ENCODE results near the gene VAV2. TPM values are rescaled to one million over a fixed set of nuclear protein-coding genes. Genes with fewer than 3 reads are reported as not detected.

The VAV2 gene
- total RNA-seq, 4 donors from 2014 or later = 4.7 to 42.2 (median 15.8) TPM

DNA sequence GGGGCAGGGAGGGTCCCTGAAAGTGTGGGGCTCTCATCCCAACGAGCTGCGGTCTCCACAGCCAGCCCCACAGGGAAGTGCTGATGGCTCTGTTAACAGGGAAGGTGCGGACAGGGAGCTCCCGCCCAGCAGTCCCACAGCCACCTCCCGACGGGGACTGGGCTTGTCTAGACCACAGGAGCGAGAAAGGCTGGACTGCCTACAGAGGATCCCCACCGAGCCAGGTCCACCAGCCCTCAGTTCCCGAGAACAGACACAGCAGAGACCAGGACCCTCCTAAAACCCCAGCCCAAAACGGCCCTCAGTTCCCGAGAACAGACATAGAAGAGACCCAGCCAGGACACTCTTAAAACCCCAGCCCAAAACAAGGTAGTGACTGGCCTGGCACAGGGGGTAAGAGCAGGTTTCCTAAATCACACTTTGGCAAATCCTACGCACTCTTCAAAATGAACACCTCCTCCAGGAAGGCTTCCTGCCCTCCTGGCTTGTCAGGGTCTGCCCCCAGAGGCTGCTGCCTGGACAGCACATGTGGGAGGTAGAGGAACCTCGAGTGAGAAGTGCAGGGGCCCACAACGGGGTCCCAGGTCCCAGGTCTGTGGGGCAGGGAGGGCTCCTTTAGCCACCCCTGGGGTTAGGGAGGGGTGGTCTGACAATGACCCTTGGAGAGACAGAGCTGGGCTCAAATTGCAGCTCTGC lies 167.9 kb downstream of the VAV2 start:
- Histone ChIP-seq H3K4me3 (no peak overlapping the region), H3K9me3 (no peaks in the 10 kb centered on the region), H3K36me3 (no peaks in the 10 kb centered on the region), H3K27me3 (no peaks in the 10 kb centered on the region), H3K27ac (no peak overlapping the region), H3K4me1 (peaks cover 0 to 9% of the 10 kb centered on the region in 2 donors)
- no peak for TF ChIP-seq CTCF (IDR thresholded peaks at IDR 0.05)
- TF ChIP-seq POLR2A (IDR thresholded peaks at IDR 0.05) = no peak
- intact Hi-C loops (cut with DNase I; ENCODE audit: low total_unique reads) = no loop called here
- no peak for DNase-seq

GRCh38 chr9:133823189-133824105 lies 168.7 kb downstream of the VAV2 start:
- no peaks in the 10 kb centered on the region for H3K27me3 ChIP-seq
- H3K9me3 ChIP-seq = no peaks in the 10 kb centered on the region
- no peak overlapping the region for H3K4me3 ChIP-seq
- DNase-seq = no peak
- no peaks in the 10 kb centered on the region for H3K36me3 ChIP-seq
- H3K4me1 ChIP-seq = peaks cover 0 to 9% of the 10 kb centered on the region in 2 donors
- TF ChIP-seq POLR2A (IDR thresholded peaks at IDR 0.05) (no peak), CTCF (IDR thresholded peaks at IDR 0.05) (no peak)
- intact Hi-C loops (cut with DNase I; ENCODE audit: low total_unique reads) = no loop called here
- H3K27ac ChIP-seq = no peak overlapping the region

- no peaks in the 10 kb centered on the region for H3K36me3 ChIP-seq
- DNase-seq = no peak
- no peaks in the 10 kb centered on the region for H3K9me3 ChIP-seq
- H3K4me3 ChIP-seq = no peak overlapping the region
- H3K27ac ChIP-seq = no peak overlapping the region
- intact Hi-C loops (cut with DNase I; ENCODE audit: low total_unique reads) = no loop called here
- peaks cover 0 to 9% of the 10 kb centered on the region in 2 donors for H3K4me1 ChIP-seq
- TF ChIP-seq CTCF (IDR thresholded peaks at IDR 0.05) (no peak), POLR2A (IDR thresholded peaks at IDR 0.05) (no peak)
- no peaks in the 10 kb centered on the region for H3K27me3 ChIP-seq
Observed at GRCh38 chr9:133822430-133823065, 169.6 kb downstream of the VAV2 start.

- no peak for DNase-seq
- no peaks in the 10 kb centered on the region for H3K9me3 ChIP-seq
- no peaks in the 10 kb centered on the region for H3K27me3 ChIP-seq
- H3K4me3 ChIP-seq = no peak overlapping the region
- H3K4me1 ChIP-seq = peaks cover 0 to 9% of the 10 kb centered on the region in 2 donors
- H3K36me3 ChIP-seq = no peaks in the 10 kb centered on the region
- peak overlapping the region in 1 of 2 donors; percentile 56 for H3K27ac ChIP-seq
- intact Hi-C loops (cut with DNase I; ENCODE audit: low total_unique reads) = no loop called here
- TF ChIP-seq POLR2A (IDR thresholded peaks at IDR 0.05) (no peak), CTCF (IDR thresholded peaks at IDR 0.05) (no peak)
Observed at GRCh38 chr9:133821601-133822429, 170.3 kb downstream of the VAV2 start.

Measured in uterus (tissue), 4 donors.